Sciatic nerve (tissue), 2 donors: Measurements from ENCODE around the gene GPR152. TPM values are rescaled to one million over a fixed set of nuclear protein-coding genes. Genes with fewer than 3 reads are reported as not detected.

ENCODE experiments used
- ATAC-seq: fragments of 200-7000 bp; cut with Tn5 transposase; one replicate; pipeline ENCODE4 v1.9.1; 2020; ENCODE audit warnings: mild to moderate bottlenecking, moderate library complexity
- DNase-seq: peaks from one replicate; pipeline ENCODE4 v3.0.0-alpha.2; 2020; ENCODE audit warnings: low spot score
- intact Hi-C: fragments of 100-400 bp; cut with DNase I; formaldehyde crosslinking; loops from one replicate; pipeline ENCODE4 v1.14.2; 2022
- total RNA-seq: library from RNA; stranded (reverse); fragmentation: NEBNext Ultra II Directional; extraction: Animal tissue kit (Norgen Biotek cat#: 25700); gene quantifications from one replicate; pipeline ENCODE4 v1.2.1, GENCODE V29; 2021
- donor health status: DM: no; HTN: no; CAD: no.
- donor health status: DM: no; HTN: no; CAD: no.

Gene GPR152
- total RNA-seq, 1 donor from 2014 or later, result not detected

GRCh38 chr11:67416416-67417335, 35.9 kb downstream of the GPR152 start:
- intact Hi-C loops, result no loop called here
- ATAC-seq, result no peak

GRCh38 chr11:67415501-67416304, 36.8 kb downstream of the GPR152 start, which contains the start of gene CARNS1:
Gene CARNS1, plus strand, starts transcription at chr11:67415678. Its CDS starts 522 bp downstream, at chr11:67416200.
- no peak for ATAC-seq
- DNase-seq, result no peak
- intact Hi-C loops, result no loop called here

More at GRCh38 chr11:67416416-67417335, 35.9 kb downstream of the GPR152 start:
- DNase-seq, result no peak

- intact Hi-C loops, result no loop called here
- ATAC-seq (no peak), DNase-seq (no peak)
Observed at GRCh38 chr11:67413266-67413849, 39.2 kb downstream of the GPR152 start.

- intact Hi-C loops, result no loop called here
- no peak for DNase-seq
- no peak for ATAC-seq
Observed at GRCh38 chr11:67412495-67413179, 39.9 kb downstream of the GPR152 start.

GRCh38 chr11:67411785-67412152, 40.8 kb downstream of the GPR152 start:
- ATAC-seq (no peak), DNase-seq (no peak)
- intact Hi-C loops, result no loop called here

GRCh38 chr11:67410984-67411784, 41.3 kb downstream of the GPR152 start:
- no peak for DNase-seq

GRCh38 chr11:67410369-67410831, 42.1 kb downstream of the GPR152 start:
- ATAC-seq (peak; percentile 33), DNase-seq (no peak)
- intact Hi-C loops, result no loop called here

More at GRCh38 chr11:67410984-67411784, 41.3 kb downstream of the GPR152 start:
- no peak for ATAC-seq
- intact Hi-C loops, result no loop called here

- intact Hi-C loops, result no loop called here
- DNase-seq, result no peak
- ATAC-seq, result peak; percentile 3
Observed at GRCh38 chr11:67409781-67410368, 42.7 kb downstream of the GPR152 start.

- DNase-seq (no peak), ATAC-seq (no peak)
- intact Hi-C loops, result no loop called here
Observed at GRCh38 chr11:67409261-67409666, 43.3 kb downstream of the GPR152 start.

- no peak for ATAC-seq
- intact Hi-C loops, result no loop called here
- no peak for DNase-seq
Observed at GRCh38 chr11:67408437-67409200, 43.9 kb downstream of the GPR152 start.

- no peak for DNase-seq
- intact Hi-C loops, result no loop called here
- ATAC-seq, result no peak
Observed at GRCh38 chr11:67407688-67408163, 44.8 kb downstream of the GPR152 start.

- ATAC-seq, result no peak
- intact Hi-C loops, result no loop called here
Observed at GRCh38 chr11:67406969-67407687, 45.4 kb downstream of the GPR152 start.

GRCh38 chr11:67406420-67406968, 46.0 kb downstream of the GPR152 start:
- intact Hi-C loops, result no loop called here
- DNase-seq (no peak), ATAC-seq (no peak)

More at GRCh38 chr11:67406969-67407687, 45.4 kb downstream of the GPR152 start:
- no peak for DNase-seq

- DNase-seq (no peak), ATAC-seq (no peak)
- intact Hi-C loops, result no loop called here
Observed at GRCh38 chr11:67405688-67406339, 46.7 kb downstream of the GPR152 start.

GRCh38 chr11:67405196-67405567, 47.3 kb downstream of the GPR152 start:
- DNase-seq (no peak), ATAC-seq (no peak)
- intact Hi-C loops, result no loop called here
